ENCODE data around the gene ULK4.

- TF ChIP-seq, protein P1, sequence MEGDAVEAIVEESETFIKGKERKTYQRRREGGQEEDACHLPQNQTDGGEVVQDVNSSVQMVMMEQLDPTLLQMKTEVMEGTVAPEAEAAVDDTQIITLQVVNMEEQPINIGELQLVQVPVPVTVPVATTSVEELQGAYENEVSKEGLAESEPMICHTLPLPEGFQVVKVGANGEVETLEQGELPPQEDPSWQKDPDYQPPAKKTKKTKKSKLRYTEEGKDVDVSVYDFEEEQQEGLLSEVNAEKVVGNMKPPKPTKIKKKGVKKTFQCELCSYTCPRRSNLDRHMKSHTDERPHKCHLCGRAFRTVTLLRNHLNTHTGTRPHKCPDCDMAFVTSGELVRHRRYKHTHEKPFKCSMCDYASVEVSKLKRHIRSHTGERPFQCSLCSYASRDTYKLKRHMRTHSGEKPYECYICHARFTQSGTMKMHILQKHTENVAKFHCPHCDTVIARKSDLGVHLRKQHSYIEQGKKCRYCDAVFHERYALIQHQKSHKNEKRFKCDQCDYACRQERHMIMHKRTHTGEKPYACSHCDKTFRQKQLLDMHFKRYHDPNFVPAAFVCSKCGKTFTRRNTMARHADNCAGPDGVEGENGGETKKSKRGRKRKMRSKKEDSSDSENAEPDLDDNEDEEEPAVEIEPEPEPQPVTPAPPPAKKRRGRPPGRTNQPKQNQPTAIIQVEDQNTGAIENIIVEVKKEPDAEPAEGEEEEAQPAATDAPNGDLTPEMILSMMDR (IDR thresholded peaks at IDR 0.05; ENCODE audit: borderline replicate concordance, extremely low read depth, low read length, poor library complexity, severe bottlenecking): no peak
- TF ChIP-seq EZH2 (IDR thresholded peaks at IDR 0.05; ENCODE audit: borderline replicate concordance, low read depth, low read length, severe bottlenecking): no peak
These were observed 740.8 kb downstream of the ULK4 start for GRCh38 chr3:41220906-41221677.

Data from DND-41 (cell line).